Activated CD4-positive, alpha-beta T cell treated with anti-CD3 and anti-CD28 coated beads for 24 hours (primary cell): Measurements from ENCODE around the gene PRDX1.
"Not testable (repeated sequence)": the region's sequence is repeated elsewhere in the genome, so short reads cannot be mapped to it uniquely, and the experiment has no call there.

Experiments used
- DNase-seq, 2 donors: peaks; one replicate each; pipeline ENCODE4 v3.0.0-alpha.2; 2020; ENCODE audit warnings: low read depth in 2 of 2

PRDX1 gene

DNA sequence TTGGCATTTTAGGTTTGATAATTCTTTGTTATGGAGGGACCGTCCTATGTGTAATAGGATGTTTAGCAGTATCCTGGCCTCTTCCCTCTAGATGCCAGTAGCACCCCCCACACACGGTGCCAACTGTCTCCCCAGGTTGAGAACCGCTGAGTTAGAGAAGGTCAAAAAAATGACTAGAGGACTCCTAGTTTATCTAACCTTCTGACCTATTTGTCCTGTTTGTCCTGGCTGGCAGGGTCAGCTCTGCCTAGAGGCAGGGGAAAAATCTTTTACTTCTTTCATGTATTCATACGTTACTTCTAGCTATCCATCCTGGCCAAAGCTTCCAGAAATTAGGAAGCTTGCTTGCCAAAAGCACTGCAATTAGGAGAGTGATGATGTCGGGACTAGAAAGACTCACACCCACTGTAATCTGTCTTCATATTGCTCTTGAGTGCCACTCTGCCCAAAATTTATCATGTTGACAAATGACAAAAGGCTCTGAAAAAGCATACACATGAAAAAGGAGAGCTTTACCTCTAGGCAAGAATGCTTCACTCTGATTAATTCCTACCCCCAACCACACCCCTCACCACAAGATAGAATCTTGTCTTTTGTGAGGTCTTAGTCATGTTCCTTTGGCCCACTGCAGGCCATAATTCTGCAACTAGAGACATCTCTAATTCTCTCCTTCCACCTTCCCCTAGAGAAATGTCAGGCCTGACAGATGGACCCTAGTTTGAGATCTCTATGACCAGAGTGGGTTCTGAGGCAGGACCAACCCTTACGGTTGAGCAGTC is 14.5 kb upstream of the PRDX1 start:
- no peak for DNase-seq

- DNase-seq, result no peak
These were observed 10.2 kb upstream of the PRDX1 start for GRCh38 chr1:45531873-45532272.

GRCh38 chr1:45530632-45531135 is 9.0 kb upstream of the PRDX1 start:
- DNase-seq, result no peak

GRCh38 chr1:45526135-45526644 is 4.5 kb upstream of the PRDX1 start:
- DNase-seq, result no peak

- not testable (repeated sequence) for DNase-seq
These were observed 2.3 kb upstream of the PRDX1 start for GRCh38 chr1:45523975-45524374.

- not testable (repeated sequence) for DNase-seq
These were observed 1.8 kb upstream of the PRDX1 start for GRCh38 chr1:45523516-45523915.

DNA sequence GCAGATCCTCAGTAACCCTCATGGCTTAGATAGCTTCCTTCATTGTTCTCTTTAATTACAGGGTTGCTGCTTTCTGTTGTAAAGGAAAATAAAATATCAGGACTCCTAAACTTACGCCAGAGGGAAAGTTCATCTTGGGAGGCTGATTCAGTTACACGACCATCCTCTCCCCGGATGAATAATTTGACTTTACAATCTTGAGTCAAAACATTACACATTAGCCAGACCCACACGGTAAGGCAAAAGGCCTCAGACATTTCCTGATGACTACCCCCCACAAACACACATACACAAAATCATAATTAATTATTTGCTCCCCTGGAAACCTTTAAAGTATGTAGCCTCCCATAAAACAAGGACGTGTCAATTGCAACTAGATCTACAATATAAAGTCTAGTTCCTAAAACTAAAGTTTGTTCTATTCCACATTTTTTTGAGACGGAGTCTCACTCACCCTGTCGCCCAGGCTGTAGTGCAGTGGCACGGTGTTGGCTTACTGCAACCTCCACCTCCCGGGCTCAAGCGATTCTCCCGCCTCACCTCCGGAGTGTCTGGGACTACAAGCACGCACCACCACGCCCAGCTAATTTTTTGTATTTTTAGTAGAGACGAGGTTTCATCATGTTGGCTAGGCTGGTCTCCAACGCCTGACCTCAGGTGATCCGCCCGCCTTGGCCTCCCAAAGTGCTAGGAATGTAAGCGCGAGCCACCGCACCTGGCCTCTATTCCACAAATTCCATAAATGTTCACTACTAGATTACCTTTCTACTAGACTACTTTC is 830 bp upstream of the PRDX1 start:
- DNase-seq, result no peak

DNA sequence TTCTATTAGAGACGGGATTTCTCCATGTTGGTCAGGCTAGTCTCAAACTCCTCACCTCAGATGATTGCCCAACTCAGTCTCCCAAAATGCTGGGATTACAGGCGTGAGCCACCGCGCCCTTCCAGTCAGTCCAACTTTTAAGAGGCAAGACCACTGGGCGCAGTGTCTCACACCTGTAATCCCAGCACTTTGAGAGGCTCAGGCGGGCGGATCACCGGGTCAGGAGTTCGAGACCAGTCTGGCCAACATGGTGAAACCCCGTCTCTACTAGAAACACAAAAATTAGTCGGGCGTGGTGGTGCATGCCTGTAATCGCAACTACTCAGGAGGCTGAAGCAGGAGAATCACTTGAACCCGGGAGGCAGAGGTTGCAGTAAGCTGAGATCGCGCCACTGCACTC is 1.9 kb downstream of the PRDX1 start:
- DNase-seq, result not testable (repeated sequence)

GRCh38 chr1:45518910-45519309 is 2.8 kb downstream of the PRDX1 start:
- DNase-seq, result no peak

GRCh38 chr1:45518366-45518765 is 3.3 kb downstream of the PRDX1 start:
- not testable (repeated sequence) for DNase-seq

DNA sequence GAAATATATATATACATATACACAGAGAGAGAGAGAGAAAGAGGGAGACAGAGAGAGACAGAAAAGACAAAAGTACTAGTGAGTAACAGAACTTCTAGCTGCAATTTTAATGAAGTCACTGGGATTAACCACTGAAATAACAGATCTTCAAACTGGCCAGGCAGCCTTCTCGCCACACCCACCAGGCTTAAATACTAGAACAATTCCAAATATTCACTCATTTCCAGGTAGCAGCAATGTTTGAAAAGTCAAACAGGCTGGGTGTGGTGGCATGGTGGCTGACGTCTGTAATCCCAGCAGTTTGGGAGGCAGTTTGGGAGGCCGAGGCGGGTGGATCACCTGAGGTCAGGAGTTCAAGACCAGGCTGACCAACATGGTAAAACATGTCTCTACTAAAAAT is 5.2 kb downstream of the PRDX1 start:
- DNase-seq, result no peak

DNA sequence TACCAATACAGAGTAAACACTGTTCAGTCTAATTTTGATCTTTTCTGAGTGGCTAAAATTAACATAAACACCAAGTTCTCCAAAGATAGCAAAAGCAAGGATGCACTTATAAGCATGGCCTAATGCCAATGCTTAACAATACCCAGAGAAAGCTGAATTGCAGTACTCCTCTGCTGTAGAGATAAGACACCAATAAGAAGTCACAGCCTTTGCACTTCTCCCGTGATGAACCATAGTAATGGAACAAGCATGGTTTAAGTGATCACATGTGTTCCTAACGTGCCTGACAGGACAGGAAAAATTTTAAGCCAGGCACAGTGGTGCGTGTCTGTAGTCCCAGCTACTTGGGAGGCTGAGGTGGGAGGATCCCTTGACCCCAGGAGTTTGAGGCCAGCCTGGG is 5.6 kb downstream of the PRDX1 start:
- DNase-seq, result no peak

- not testable (repeated sequence) for DNase-seq
These were observed 8.0 kb downstream of the PRDX1 start for GRCh38 chr1:45513532-45514260.

DNA sequence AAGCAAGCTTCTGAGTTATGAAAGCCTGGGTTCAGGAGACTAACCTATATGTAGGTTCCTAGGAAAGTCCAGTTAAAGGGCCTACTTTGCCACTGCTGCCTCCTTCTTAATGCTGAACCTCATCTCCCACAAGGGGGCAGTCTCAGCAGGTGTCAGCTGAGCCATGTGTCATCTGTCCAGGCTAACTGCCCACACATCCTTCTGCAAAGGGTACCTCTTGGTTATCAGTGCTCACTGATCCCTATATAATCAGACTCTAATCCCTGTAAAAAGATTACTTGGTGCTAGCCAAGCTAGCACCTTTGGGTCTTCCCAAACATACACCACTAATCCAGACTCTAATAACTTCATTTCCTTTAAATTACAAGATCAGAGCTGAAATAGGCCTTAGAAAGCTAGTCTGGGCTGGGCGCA is 9.0 kb downstream of the PRDX1 start:
- DNase-seq, result peak; percentile 32 to 43

DNA sequence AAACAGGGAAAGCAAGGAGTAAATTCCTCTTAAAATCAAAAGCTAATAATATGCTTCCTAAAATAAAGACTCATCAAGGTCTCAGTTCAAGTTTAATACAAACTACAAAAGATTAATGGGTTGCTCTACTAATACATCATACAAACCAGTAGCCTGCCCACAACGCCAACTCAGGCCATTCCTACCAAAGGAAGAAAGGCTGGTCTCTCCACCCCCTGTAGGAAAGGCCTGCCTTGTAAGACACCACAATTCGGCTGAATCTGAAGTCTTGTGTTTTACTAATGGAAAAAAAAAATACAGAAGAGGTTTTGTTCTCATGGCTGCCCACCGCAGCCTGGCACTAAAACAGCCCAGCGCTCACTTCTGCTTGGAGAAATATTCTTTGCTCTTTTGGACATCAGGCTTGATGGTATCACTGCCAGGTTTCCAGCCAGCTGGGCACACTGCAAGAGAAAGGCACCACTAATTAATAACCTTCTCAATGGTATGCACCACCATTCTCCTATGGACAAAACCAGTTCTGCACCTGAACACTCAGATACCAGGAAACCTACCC is 10.6 kb downstream of the PRDX1 start:
- DNase-seq, result no peak

DNA sequence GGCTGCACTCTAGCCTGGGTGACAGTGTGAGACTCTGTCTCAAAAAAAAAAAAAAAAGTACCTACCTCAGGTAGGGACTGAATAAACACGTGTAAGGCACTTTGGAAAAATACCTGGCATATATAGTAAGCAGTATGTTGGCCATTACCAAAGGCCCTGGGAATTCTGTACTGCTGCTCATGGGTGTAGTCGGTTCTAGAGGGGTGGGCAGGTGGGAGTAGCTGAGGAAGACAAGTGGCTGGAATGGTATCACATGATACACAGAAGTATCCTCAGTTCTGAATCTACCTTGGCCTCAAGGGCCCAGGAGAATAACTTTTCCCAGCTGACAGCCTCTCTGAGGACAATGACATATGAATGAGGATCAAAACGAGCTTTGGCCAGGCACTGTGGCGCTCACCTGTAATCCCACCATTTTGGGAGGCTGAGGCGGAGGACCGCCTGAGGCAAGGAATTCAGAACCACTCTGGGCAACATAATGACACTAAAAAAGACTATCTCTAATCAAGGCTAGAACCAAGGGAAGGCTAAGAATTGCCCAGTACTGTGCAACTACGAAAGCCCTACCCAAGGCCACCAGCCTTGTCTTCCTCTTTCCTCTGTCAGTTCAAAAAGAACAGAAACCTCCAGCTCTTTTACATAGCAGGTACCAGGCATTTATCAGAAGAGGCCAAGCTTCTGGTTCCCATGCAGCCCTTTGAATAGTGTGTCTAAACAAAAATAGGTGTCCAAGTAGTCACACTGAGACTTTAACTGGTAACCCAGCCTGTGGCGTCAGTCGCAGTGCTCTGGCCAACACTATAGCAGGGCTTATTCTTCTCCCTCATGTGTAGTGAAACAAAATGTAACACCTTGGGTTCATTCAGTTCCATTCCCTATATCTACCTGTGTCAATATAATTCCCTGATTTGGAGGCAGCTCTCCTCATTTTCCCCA is 11.4 kb downstream of the PRDX1 start:
- no peak for DNase-seq

DNA sequence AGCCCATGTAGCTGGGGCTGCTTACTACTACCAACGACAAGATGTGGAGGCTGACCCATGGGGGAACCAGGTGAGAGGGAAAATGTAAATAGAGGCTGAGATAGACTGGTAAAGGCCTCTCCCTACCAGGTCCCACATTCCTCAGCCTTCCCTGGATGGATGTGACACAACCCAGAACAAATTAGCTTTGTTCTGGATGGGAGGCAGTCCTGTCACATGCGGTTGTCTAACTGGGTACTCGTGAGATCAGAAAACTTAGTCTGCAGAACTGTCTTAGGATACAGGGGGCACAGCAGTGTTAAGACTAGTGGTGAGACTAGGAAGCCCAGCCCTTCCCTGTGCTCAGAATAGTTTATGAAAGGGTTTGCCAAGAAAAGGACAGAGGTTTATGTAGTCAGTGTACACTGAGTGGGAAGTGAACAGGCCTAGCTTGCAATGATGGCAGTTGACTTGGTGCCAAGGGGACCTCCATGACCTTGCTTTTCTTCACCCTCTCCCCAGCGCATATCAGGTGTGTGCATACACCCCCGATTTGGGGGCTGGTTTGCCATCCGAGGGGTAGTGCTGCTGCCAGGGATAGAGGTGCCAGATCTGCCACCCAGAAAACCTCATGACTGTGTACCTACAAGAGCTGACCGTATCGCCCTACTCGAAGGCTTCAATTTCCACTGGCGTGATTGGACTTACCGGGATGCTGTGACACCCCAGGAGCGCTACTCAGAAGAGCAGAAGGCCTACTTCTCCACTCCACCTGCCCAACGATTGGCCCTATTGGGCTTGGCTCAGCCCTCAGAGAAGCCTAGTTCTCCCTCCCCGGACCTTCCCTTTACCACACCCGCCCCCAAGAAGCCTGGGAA is 13.2 kb downstream of the PRDX1 start:
- no peak for DNase-seq

- no peak for DNase-seq
These were observed 13.8 kb downstream of the PRDX1 start for GRCh38 chr1:45507893-45508292.

- no peak for DNase-seq
These were observed 14.5 kb downstream of the PRDX1 start for GRCh38 chr1:45507195-45507594.
